ENCODE measurements around the gene ZDHHC9. TPM values are rescaled to one million over a fixed set of nuclear protein-coding genes. Genes with fewer than 3 reads are reported as not detected.

ZDHHC9 gene
- total RNA-seq, 4 donors from 2014 or later: 16.5 to 78.3 (median 60.6) TPM

DNA sequence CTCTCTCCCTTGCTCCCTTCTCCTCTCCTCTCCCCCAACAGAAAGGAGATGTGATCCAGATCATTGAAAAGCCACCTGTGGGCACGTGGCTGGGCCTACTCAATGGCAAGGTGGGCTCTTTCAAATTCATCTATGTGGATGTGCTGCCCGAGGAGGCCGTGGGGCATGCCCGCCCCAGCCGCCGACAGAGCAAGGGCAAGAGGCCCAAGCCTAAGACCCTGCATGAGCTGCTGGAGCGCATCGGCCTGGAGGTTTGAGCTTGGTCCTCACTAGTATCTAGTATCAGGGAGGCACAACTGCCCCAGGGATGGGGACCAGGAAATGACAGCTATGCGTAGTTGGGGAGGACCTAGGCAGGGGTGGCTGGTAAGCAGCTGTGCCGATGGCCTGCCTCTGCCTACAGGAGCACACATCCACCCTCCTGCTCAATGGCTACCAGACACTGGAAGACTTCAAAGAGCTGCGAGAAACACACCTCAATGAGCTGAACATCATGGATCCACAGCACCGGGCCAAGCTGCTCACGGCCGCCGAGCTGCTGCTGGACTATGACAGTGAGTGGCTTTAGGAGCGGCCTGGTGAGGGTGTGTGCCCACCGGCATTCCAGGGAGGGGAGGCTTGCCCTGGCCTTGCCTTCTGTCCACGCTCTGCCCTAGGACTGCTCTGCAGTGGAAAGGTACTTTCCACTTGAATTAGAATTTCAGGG lies 50.9 kb downstream of the ZDHHC9 start:
- Histone ChIP-seq H3K27ac (no peak overlapping the region), H3K36me3 (no peaks in the 10 kb centered on the region), H3K27me3 (no peaks in the 10 kb centered on the region), H3K4me1 (no peaks in the 10 kb centered on the region), H3K4me3 (no peak overlapping the region), H3K9me3 (no peaks in the 10 kb centered on the region)
- TF ChIP-seq POLR2A (IDR thresholded peaks at IDR 0.05): no peak
- TF ChIP-seq, protein P1, sequence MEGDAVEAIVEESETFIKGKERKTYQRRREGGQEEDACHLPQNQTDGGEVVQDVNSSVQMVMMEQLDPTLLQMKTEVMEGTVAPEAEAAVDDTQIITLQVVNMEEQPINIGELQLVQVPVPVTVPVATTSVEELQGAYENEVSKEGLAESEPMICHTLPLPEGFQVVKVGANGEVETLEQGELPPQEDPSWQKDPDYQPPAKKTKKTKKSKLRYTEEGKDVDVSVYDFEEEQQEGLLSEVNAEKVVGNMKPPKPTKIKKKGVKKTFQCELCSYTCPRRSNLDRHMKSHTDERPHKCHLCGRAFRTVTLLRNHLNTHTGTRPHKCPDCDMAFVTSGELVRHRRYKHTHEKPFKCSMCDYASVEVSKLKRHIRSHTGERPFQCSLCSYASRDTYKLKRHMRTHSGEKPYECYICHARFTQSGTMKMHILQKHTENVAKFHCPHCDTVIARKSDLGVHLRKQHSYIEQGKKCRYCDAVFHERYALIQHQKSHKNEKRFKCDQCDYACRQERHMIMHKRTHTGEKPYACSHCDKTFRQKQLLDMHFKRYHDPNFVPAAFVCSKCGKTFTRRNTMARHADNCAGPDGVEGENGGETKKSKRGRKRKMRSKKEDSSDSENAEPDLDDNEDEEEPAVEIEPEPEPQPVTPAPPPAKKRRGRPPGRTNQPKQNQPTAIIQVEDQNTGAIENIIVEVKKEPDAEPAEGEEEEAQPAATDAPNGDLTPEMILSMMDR (IDR thresholded peaks at IDR 0.05): no peak
- DNase-seq: no peak

DNA sequence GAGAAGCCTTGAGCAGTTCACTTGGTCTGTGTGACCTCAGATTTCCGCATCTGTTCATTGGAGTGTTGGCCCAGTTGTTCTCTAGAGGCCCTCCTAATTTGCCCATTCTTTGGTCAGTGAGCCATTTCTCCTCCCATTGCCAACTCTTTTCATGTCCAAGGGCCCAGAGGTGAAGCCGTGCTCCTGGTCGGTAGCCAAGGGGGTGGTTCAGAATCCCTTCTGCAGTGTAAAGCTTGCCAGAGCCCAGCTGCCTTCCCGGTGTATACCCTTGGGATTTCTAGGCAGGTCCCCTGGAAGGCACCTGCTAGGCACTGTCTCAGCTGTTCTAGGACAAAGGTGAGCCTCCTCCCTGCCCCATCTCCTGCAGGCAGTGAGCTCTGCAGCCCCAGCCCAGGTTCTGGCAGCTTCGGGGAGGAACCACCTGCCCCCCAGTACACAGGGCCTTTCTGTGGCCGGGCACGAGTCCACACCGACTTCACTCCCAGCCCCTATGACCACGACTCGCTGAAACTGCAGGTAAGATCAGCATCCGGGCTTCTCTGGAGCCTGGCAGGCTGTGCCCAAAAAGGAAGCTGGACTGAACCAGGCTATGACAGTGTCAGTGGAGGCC lies 51.6 kb downstream of the ZDHHC9 start:
- no peaks in the 10 kb centered on the region for H3K9me3 ChIP-seq
- H3K27me3 ChIP-seq: no peaks in the 10 kb centered on the region
- no peak overlapping the region for H3K4me3 ChIP-seq
- TF ChIP-seq, protein P1 (IDR thresholded peaks at IDR 0.05): no peak
- TF ChIP-seq POLR2A (IDR thresholded peaks at IDR 0.05): no peak
- H3K36me3 ChIP-seq: no peaks in the 10 kb centered on the region
- no peak for DNase-seq
- H3K4me1 ChIP-seq: no peaks in the 10 kb centered on the region
- H3K27ac ChIP-seq: no peak overlapping the region

DNA sequence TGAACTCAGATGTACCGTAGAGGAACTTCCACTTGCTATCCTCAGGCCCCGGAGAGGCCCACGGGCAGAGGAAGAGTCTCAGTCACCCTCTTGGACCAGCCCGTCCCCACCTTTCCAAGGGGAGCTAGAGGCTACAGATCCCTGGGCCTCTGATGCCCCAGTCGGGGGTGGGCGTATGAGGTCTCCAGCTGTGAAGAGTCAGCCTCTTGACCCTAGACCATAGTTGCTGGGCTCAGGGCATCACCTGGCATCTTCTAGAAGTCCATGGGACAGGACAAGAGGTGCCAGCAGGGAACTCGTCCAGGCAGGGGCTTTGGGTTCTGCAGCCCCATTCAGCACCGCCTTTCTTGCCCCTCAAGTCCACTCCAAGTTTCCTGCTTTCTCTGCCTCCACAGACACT lies 52.4 kb downstream of the ZDHHC9 start:
- Histone ChIP-seq H3K36me3 (no peaks in the 10 kb centered on the region), H3K4me3 (no peak overlapping the region), H3K9me3 (no peaks in the 10 kb centered on the region), H3K4me1 (no peaks in the 10 kb centered on the region), H3K27me3 (no peaks in the 10 kb centered on the region), H3K27ac (no peak overlapping the region)
- DNase-seq: no peak
- no peak for TF ChIP-seq POLR2A (IDR thresholded peaks at IDR 0.05)
- TF ChIP-seq, protein P1 (IDR thresholded peaks at IDR 0.05): no peak

DNA sequence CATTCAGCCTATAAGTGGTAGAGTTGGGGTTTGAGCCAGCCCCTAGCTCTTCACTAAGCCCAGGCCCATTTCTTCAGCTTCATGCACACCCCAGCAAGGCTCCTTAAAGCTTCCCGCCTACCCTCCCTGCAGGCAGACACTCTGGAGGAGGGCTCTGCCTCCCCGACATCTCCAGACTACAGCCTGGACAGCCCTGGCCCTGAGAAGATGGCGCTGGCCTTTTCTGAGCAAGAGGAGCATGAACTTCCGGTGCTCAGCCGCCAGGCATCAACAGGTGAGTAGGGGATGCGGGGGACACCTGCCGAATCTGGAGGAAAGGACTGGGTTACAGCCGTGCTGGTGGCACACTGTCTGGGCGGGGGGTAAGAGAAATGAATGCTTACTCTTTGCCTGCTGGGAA lies 52.9 kb downstream of the ZDHHC9 start:
- H3K27me3 ChIP-seq: no peaks in the 10 kb centered on the region
- no peaks in the 10 kb centered on the region for H3K9me3 ChIP-seq
- H3K27ac ChIP-seq: no peak overlapping the region
- no peaks in the 10 kb centered on the region for H3K36me3 ChIP-seq
- no peak overlapping the region for H3K4me3 ChIP-seq
- no peak for TF ChIP-seq POLR2A (IDR thresholded peaks at IDR 0.05)
- TF ChIP-seq, protein P1 (IDR thresholded peaks at IDR 0.05): no peak
- no peak for DNase-seq
- no peaks in the 10 kb centered on the region for H3K4me1 ChIP-seq

DNA sequence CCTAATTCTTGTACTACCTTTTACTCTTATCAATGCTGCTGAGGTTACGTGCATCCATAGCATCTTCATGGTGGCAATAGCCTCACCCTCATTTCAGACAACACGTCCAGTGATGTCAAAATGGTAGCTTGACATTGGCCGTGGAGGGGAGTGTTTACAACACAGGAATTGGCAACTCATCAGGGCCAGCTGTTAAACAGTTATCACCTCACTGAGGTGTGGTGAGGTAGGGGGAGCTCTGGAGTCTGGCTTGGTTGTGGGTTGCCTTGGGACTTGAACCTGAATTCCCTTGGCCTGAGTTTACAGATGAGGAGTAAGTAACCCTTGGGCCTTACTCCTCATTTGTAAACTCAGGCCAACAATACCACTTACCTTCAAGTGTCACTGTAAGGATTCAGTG lies 53.5 kb downstream of the ZDHHC9 start:
- no peak for TF ChIP-seq POLR2A (IDR thresholded peaks at IDR 0.05)
- TF ChIP-seq, protein P1 (IDR thresholded peaks at IDR 0.05): no peak
- H3K36me3 ChIP-seq: no peaks in the 10 kb centered on the region
- H3K27ac ChIP-seq: no peak overlapping the region
- peaks cover 0 to 6% (median 0%) of the 10 kb centered on the region in 4 donors for H3K4me1 ChIP-seq
- H3K4me3 ChIP-seq: no peak overlapping the region
- no peaks in the 10 kb centered on the region for H3K9me3 ChIP-seq
- DNase-seq: no peak
- H3K27me3 ChIP-seq: no peaks in the 10 kb centered on the region

Data from Peyer's patch (tissue), 4 donors.